Activated B cell treated with CpG ODN at 0.5 μM for 24 hours (primary cell): ENCODE results near the gene TOGARAM1. TPM values are rescaled to one million over a fixed set of nuclear protein-coding genes. Genes with fewer than 3 reads are reported as not detected.

Experiments
- ATAC-seq: fragments of 200-7000 bp; cut with Tn5 transposase; one replicate; pipeline ENCODE4 v1.10.0; 2021; ENCODE audit warnings: low read depth, mild to moderate bottlenecking, moderate library complexity
- CTCF ChIA-PET: fragments of 350-600 bp; sonication (Branson Sonifier 250); formaldehyde crosslinking; loops from one replicate; lab custom pipeline; 2021; ENCODE audit warnings: antibody characterized with exemption; lab: Charles Lee
- POLR2A ChIA-PET: fragments of 350-600 bp; sonication (Branson Sonifier 250); formaldehyde crosslinking; loops from one replicate; lab custom pipeline; 2021; ENCODE audit warnings: antibody characterized with exemption; lab: Charles Lee
- DNase-seq: peaks from one replicate; pipeline ENCODE4 v3.0.0; 2022
- H3K27ac Mint-ChIP-seq: one replicate; pipeline ENCODE4 v1.8.0; 2020; ENCODE audit warnings: mixed read lengths
- H3K27me3 Mint-ChIP-seq: one replicate; pipeline ENCODE4 v1.8.0; 2021; ENCODE audit warnings: mixed read lengths
- H3K36me3 Mint-ChIP-seq: one replicate; pipeline ENCODE4 v1.8.0; 2021; ENCODE audit warnings: low read depth, mixed read lengths
- H3K4me1 Mint-ChIP-seq: one replicate; pipeline ENCODE4 v1.8.0; 2021; ENCODE audit warnings: mixed read lengths
- H3K4me3 Mint-ChIP-seq: one replicate; pipeline ENCODE4 v1.8.0; 2020; ENCODE audit warnings: mild to moderate bottlenecking, mixed read lengths
- H3K9me3 Mint-ChIP-seq: one replicate; pipeline ENCODE4 v1.8.0; 2020; ENCODE audit warnings: mixed read lengths
- CTCF ChIP-seq: fragments of 200-600 bp; IDR thresholded peaks from one replicate; pipeline ENCODE4 v1.8.0; 2022; ENCODE audit warnings: antibody characterized with exemption, mild to moderate bottlenecking
- intact Hi-C: fragments of 100-400 bp; cut with micrococcal nuclease; formaldehyde crosslinking; loops from one replicate; pipeline ENCODE4 v1.15.1; 2024
- total RNA-seq: library from RNA; stranded (reverse); gene quantifications from 2 replicates; pipeline ENCODE4 v1.2.3, GENCODE V29; 2022

Gene TOGARAM1
- total RNA-seq, 1 donor from 2014 or later, result 16.9 TPM

- Mint-ChIP-seq H3K4me3 (no peak overlapping the region), H3K36me3 (peaks cover 65% of the 10 kb centered on the region), H3K27ac (no peak overlapping the region), H3K9me3 (peaks cover 2% of the 10 kb centered on the region), H3K4me1 (no peaks in the 10 kb centered on the region), H3K27me3 (no peaks in the 10 kb centered on the region)
- DNase-seq, result no peak
- ATAC-seq, result no peak
- POLR2A ChIA-PET, result no interaction called here
- intact Hi-C loops, result no loop called here
- CTCF ChIA-PET, result no interaction called here
- no peak for TF ChIP-seq CTCF
These were observed 72.7 kb downstream of the TOGARAM1 start for GRCh38 chr14:45034730-45035129.

GRCh38 chr14:45038256-45038655 is 76.3 kb downstream of the TOGARAM1 start:
- H3K4me1 Mint-ChIP-seq, result no peaks in the 10 kb centered on the region
- ChIA-PET POLR2A (no interaction called here), CTCF (no interaction called here)
- intact Hi-C loops, result no loop called here
- peaks cover 2% of the 10 kb centered on the region for H3K9me3 Mint-ChIP-seq
- H3K27ac Mint-ChIP-seq, result no peak overlapping the region
- no peak overlapping the region for H3K4me3 Mint-ChIP-seq
- TF ChIP-seq CTCF, result no peak
- no peaks in the 10 kb centered on the region for H3K27me3 Mint-ChIP-seq
- H3K36me3 Mint-ChIP-seq, result peaks cover 51% of the 10 kb centered on the region
- ATAC-seq, result no peak
- no peak for DNase-seq

GRCh38 chr14:45038865-45039264 is 76.9 kb downstream of the TOGARAM1 start:
- H3K4me1 Mint-ChIP-seq, result no peaks in the 10 kb centered on the region
- POLR2A ChIA-PET, result no interaction called here
- CTCF ChIA-PET, result no interaction called here
- DNase-seq (no peak), ATAC-seq (no peak)
- peaks cover 2% of the 10 kb centered on the region for H3K9me3 Mint-ChIP-seq
- intact Hi-C loops, result no loop called here
- H3K4me3 Mint-ChIP-seq, result no peak overlapping the region
- no peaks in the 10 kb centered on the region for H3K27me3 Mint-ChIP-seq
- peaks cover 49% of the 10 kb centered on the region for H3K36me3 Mint-ChIP-seq
- no peak for TF ChIP-seq CTCF
- H3K27ac Mint-ChIP-seq, result no peak overlapping the region

GRCh38 chr14:45039390-45039789 is 77.4 kb downstream of the TOGARAM1 start:
- H3K9me3 Mint-ChIP-seq, result peaks cover 2% of the 10 kb centered on the region
- no peak overlapping the region for H3K4me3 Mint-ChIP-seq
- ChIA-PET POLR2A (no interaction called here), CTCF (no interaction called here)
- no peak overlapping the region for H3K27ac Mint-ChIP-seq
- ATAC-seq, result no peak
- no peaks in the 10 kb centered on the region for H3K27me3 Mint-ChIP-seq
- DNase-seq, result no peak
- peaks cover 47% of the 10 kb centered on the region for H3K36me3 Mint-ChIP-seq
- no peaks in the 10 kb centered on the region for H3K4me1 Mint-ChIP-seq
- no peak for TF ChIP-seq CTCF
- intact Hi-C loops, result no loop called here

GRCh38 chr14:45041641-45042040 is 79.7 kb downstream of the TOGARAM1 start:
- H3K36me3 Mint-ChIP-seq, result peaks cover 49% of the 10 kb centered on the region
- H3K4me1 Mint-ChIP-seq, result no peaks in the 10 kb centered on the region
- peaks cover 2% of the 10 kb centered on the region for H3K9me3 Mint-ChIP-seq
- no peak for DNase-seq
- ChIA-PET CTCF (no interaction called here), POLR2A (no interaction called here)
- no peak for ATAC-seq
- H3K27ac Mint-ChIP-seq, result no peak overlapping the region
- TF ChIP-seq CTCF, result no peak
- intact Hi-C loops, result no loop called here
- no peaks in the 10 kb centered on the region for H3K27me3 Mint-ChIP-seq
- H3K4me3 Mint-ChIP-seq, result no peak overlapping the region
